ENCODE results near the gene SLIT3.

DNA sequence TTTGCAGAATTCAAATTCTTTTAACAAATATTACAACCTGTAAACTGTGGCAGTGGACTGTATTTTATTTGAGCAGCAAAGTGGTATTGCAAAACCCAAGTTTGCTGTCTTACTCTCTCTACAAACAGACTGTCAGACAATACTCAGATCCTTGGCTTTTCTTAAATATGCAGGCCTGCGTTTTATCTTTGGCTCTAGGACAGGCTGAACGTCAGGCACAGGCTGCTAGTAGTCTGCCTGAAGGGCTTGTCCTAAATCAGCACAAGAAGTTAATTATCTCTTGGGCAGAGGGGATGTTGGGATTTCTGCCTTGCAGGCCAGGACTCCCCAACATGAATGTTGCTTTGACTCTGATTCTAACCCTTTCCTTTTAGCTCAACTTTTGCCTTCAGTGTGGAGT, 147.5 kb downstream of the SLIT3 start:
- TF ChIP-seq, protein P1, sequence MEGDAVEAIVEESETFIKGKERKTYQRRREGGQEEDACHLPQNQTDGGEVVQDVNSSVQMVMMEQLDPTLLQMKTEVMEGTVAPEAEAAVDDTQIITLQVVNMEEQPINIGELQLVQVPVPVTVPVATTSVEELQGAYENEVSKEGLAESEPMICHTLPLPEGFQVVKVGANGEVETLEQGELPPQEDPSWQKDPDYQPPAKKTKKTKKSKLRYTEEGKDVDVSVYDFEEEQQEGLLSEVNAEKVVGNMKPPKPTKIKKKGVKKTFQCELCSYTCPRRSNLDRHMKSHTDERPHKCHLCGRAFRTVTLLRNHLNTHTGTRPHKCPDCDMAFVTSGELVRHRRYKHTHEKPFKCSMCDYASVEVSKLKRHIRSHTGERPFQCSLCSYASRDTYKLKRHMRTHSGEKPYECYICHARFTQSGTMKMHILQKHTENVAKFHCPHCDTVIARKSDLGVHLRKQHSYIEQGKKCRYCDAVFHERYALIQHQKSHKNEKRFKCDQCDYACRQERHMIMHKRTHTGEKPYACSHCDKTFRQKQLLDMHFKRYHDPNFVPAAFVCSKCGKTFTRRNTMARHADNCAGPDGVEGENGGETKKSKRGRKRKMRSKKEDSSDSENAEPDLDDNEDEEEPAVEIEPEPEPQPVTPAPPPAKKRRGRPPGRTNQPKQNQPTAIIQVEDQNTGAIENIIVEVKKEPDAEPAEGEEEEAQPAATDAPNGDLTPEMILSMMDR (IDR thresholded peaks at IDR 0.05), result no peak
- TF ChIP-seq POLR2A (IDR thresholded peaks at IDR 0.05), result no peak

Data from Peyer's patch (tissue), 4 donors.